Measurements from ENCODE around the gene TRPM3.

GRCh38 chr9:70534061-70534460 lies 587.4 kb downstream of the TRPM3 start:
- TF ChIP-seq POLR2A (IDR thresholded peaks at IDR 0.05) (no peak), CTCF (IDR thresholded peaks at IDR 0.05 in 8 of 11, conservative IDR thresholded peaks at IDR 0.05 in 3 of 11) (no peak)

Measured in spleen (tissue), 7 donors.